Measurements from ENCODE around the gene IRAK1BP1.

DNA sequence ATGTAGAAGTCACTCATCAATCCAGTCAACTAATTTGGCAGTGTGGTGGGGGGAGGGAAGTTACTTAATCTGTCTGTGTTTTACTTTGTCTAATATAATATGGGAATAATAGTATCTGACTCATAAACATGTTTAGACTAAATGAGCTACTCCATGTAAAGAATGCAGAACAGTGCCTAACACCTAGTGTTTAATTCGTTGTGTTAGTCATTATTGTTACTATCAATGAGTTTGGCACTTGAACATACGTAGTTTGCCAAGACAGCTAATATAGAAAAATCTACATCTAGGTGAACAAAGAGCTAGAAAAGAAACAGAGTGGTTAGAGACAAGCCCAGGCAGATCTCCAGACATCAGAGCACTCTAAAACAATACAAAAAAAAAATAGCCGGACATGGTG is 49.1 kb downstream of the IRAK1BP1 start:
- TF ChIP-seq, protein P1, sequence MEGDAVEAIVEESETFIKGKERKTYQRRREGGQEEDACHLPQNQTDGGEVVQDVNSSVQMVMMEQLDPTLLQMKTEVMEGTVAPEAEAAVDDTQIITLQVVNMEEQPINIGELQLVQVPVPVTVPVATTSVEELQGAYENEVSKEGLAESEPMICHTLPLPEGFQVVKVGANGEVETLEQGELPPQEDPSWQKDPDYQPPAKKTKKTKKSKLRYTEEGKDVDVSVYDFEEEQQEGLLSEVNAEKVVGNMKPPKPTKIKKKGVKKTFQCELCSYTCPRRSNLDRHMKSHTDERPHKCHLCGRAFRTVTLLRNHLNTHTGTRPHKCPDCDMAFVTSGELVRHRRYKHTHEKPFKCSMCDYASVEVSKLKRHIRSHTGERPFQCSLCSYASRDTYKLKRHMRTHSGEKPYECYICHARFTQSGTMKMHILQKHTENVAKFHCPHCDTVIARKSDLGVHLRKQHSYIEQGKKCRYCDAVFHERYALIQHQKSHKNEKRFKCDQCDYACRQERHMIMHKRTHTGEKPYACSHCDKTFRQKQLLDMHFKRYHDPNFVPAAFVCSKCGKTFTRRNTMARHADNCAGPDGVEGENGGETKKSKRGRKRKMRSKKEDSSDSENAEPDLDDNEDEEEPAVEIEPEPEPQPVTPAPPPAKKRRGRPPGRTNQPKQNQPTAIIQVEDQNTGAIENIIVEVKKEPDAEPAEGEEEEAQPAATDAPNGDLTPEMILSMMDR (IDR thresholded peaks at IDR 0.05): no peak
- no peak for TF ChIP-seq POLR2A (IDR thresholded peaks at IDR 0.05)
- no peak for TF ChIP-seq POLR2AphosphoS5 (IDR thresholded peaks at IDR 0.05)

Measured in prostate gland (tissue), 2 donors.